Body of pancreas (tissue), 4 donors: Measurements from ENCODE around the gene HYOU1. TPM values are rescaled to one million over a fixed set of nuclear protein-coding genes. Genes with fewer than 3 reads are reported as not detected.
A peak's percentile ranks its signal among the peaks of the same experiment; 100 is the strongest.

Source experiments
- ATAC-seq: fragments of 150-250 bp; one replicate; pipeline ENCODE4 v1.9.1; 2016
- DNase-seq, 4 donors: peaks; one replicate each; pipeline ENCODE4 v3.0.0-alpha.2; 2019
- H3K27ac ChIP-seq, 4 donors: fragments of 200-600 bp; sonication (generic); 1 replicate in 3 of 4; 2 replicates in 1 of 4; pipeline versions ENCODE4 v1.5.1 to v1.6.1; 2016 to 2019; ENCODE audit warnings: mild to moderate bottlenecking in 1 of 4, mixed read lengths in 1 of 4, moderate library complexity in 1 of 4
- H3K27me3 ChIP-seq, 2 donors: fragments of 200-600 bp; sonication (generic); one replicate each; pipeline ENCODE4 v1.6.0; 2016; ENCODE audit warnings: mild to moderate bottlenecking in 1 of 2
- H3K36me3 ChIP-seq, 2 donors: fragments of 200-600 bp; sonication (generic); replicated peaks in 1 of 2; 2 replicates each; pipeline ENCODE4 v1.5.1; 2016; ENCODE audit warnings: low read depth in 2 of 2; ENCODE audit not compliant: insufficient read depth in 1 of 2
- H3K4me1 ChIP-seq: fragments of 200-600 bp; sonication (generic); one replicate; pipeline ENCODE4 v1.6.0; 2016
- H3K4me3 ChIP-seq, 2 donors: fragments of 200-600 bp; sonication (generic); 1 replicate in 1 of 2; 2 replicates in 1 of 2; pipeline ENCODE4 v1.5.1; 2016 to 2019
- H3K9me3 ChIP-seq, 3 donors: fragments of 200-600 bp; sonication (generic); 1 replicate in 2 of 3; 2 replicates in 1 of 3; pipeline ENCODE4 v1.5.1; 2016
- POLR2A ChIP-seq, 3 donors: fragments of 450-650 bp; IDR thresholded peaks; one replicate each; pipeline ENCODE4 v1.6.1; 2016; ENCODE audit warnings: antibody characterized with exemption in 3 of 3, mild to moderate bottlenecking in 2 of 3
- WGBS, 2 donors: methylation state at CpG; one replicate each; pipeline ENCODE4 v1.1.5; 2017; 5-methylcytosine and 5-hydroxymethylcytosine counted together
- intact Hi-C: fragments of 100-400 bp; cut with DNase I; formaldehyde crosslinking; loops from one replicate; pipeline ENCODE4 v1.15.1; 2023
- microRNA-seq, 2 donors: library from miRNA; unstranded; fragments of <30 nt; microRNA quantifications; one replicate each; pipeline ENCODE4, GENCODE V29; 2016; ENCODE audit warnings: borderline number of aligned reads in 2 of 2, borderline replicate concordance in 2 of 2
- small RNA-seq: library from RNA; depleted of rRNA; stranded (forward); fragments of <200 nt; gene quantifications from one replicate; pipeline ENCODE3, GENCODE V24; 2016
- total RNA-seq, 2 donors: library from RNA; depleted of rRNA; stranded (reverse); fragments of >200 nt; gene quantifications; one replicate each; pipeline ENCODE4 v1.1.0, GENCODE V29; 2016
- TF ChIP-seq, protein P1 (sequence below), 7 experiments: fragments of 450-650 bp in 4 of 7; fragments of 200-600 bp in 3 of 7; sonication (generic) in 3 of 7; IDR thresholded peaks; one replicate each; pipeline ENCODE4 v1.5.1; 2016 to 2019; ENCODE audit warnings: antibody characterized with exemption in 7 of 7

HYOU1 gene
- total RNA-seq, 2 donors from 2014 or later, result 121 to 218 TPM

DNA sequence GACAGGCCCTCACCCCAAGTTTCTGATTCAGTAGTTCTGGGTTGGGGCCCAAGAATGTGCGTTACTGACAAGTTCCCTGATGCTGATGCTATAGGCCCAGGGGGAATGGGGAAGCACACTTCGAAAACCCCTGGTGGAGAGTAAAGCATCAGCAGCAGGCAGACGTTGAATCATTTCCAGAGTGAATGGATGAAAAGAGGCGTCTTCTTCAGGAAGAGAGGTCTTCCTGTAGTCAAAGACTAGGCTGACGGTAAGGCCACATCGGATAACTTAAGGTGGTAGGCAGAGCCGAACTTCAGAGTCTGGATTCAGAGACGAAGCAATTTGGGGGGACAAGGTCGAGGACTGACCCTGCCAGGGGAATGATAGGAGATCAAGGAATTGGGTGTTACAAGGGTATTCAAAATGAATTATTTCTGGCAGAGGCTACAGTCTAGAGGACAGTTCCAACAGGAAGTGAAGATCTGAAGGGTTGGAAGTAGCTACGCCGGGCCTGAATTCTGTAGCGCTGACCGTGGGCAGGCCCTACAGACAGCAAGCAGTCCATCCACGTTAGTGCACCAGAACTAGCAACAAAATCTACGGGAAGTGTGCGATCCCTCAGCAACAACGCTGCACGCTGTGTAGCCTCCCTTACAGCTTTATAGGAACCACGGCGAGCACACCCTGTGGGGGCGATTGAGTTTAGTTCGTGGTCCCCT, 59.9 kb downstream of the HYOU1 start:
- Histone ChIP-seq H3K4me1 (peaks cover 16% of the 10 kb centered on the region), H3K36me3 (peaks cover 0 to 5% of the 10 kb centered on the region in 2 donors), H3K27ac (peak overlapping the region; percentile 4 to 76 (median 47)), H3K27me3 (no peaks in the 10 kb centered on the region), H3K9me3 (no peaks in the 10 kb centered on the region), H3K4me3 (peak overlapping the region in 1 of 2 donors; percentile 50)
- WGBS, 2 donors, result 28 to 57% methylated on average over 13 to 22 of the region's 22 CpGs
- intact Hi-C loops, result no loop called here
- TF ChIP-seq, protein P1, sequence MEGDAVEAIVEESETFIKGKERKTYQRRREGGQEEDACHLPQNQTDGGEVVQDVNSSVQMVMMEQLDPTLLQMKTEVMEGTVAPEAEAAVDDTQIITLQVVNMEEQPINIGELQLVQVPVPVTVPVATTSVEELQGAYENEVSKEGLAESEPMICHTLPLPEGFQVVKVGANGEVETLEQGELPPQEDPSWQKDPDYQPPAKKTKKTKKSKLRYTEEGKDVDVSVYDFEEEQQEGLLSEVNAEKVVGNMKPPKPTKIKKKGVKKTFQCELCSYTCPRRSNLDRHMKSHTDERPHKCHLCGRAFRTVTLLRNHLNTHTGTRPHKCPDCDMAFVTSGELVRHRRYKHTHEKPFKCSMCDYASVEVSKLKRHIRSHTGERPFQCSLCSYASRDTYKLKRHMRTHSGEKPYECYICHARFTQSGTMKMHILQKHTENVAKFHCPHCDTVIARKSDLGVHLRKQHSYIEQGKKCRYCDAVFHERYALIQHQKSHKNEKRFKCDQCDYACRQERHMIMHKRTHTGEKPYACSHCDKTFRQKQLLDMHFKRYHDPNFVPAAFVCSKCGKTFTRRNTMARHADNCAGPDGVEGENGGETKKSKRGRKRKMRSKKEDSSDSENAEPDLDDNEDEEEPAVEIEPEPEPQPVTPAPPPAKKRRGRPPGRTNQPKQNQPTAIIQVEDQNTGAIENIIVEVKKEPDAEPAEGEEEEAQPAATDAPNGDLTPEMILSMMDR (IDR thresholded peaks at IDR 0.05), result no peak
- no peak for TF ChIP-seq POLR2A (IDR thresholded peaks at IDR 0.05)
- ATAC-seq, result no peak
- no peak for DNase-seq

Small RNAs within 50 kb of the gene (microRNA-seq; reads per million reads assigned to microRNA genes)
- gene MIR3656, result 0 reads per million in 2 donors

Small RNAs within 50 kb of the gene (small RNA-seq; reads per million reads assigned to genes)
- not detected for gene AP003392.2
- gene RF00017, result not detected
- not detected for gene RF00019

Other genes starting within 250 kb of the HYOU1 start
- not detected for gene CXCR5, start 173.3 kb downstream of the HYOU1 start, total RNA-seq
- gene BCL9L, start 131.3 kb downstream of the HYOU1 start, total RNA-seq, result 10 to 100 TPM; 13.2 to 16.5 TPM
- not detected for gene UPK2, start 100.9 kb downstream of the HYOU1 start, total RNA-seq
- gene FOXR1, start 85.4 kb downstream of the HYOU1 start, total RNA-seq, result not detected
- gene CENATAC, start 59.1 kb downstream of the HYOU1 start, total RNA-seq, result 10 to 100 TPM; 68.7 to 95.9 TPM
- gene RPS25, start 38.9 kb downstream of the HYOU1 start, total RNA-seq, result 1,000 to 10,000 TPM in 1 of 2 donors, 100 to 1,000 TPM in 1; 824 to 1,261 TPM
- gene TRAPPC4, start 38.4 kb downstream of the HYOU1 start, total RNA-seq, result 10 to 100 TPM; 26.2 to 39.9 TPM
- 10 to 100 TPM; 64.6 to 90.3 TPM for gene SLC37A4, start 26.3 kb downstream of the HYOU1 start, total RNA-seq
- gene VPS11, start 10.6 kb upstream of the HYOU1 start, total RNA-seq, result 10 to 100 TPM; 17.6 to 50.1 TPM
- gene HMBS, start 27.7 kb upstream of the HYOU1 start, total RNA-seq, result 10 to 100 TPM in 1 of 2 donors, 1 to 10 TPM in 1; 7.6 to 16.1 TPM
- gene DPAGT1, start 44.6 kb upstream of the HYOU1 start, total RNA-seq, result 10 to 100 TPM; 26.7 to 62.6 TPM
- 10 to 100 TPM in 1 of 2 donors, 1 to 10 TPM in 1; 5.4 to 20.8 TPM for gene C2CD2L, start 50.1 kb upstream of the HYOU1 start, total RNA-seq
- gene HINFP, start 64.4 kb upstream of the HYOU1 start, total RNA-seq, result 10 to 100 TPM; 11.9 to 28.3 TPM
- gene ABCG4, start 91.8 kb upstream of the HYOU1 start, total RNA-seq, result under 1 TPM in 1 of 2 donors, not detected in 1; 0.33 TPM
- 10 to 100 TPM in 1 of 2 donors, 1 to 10 TPM in 1; 9.3 to 30.7 TPM for gene NLRX1, start 111.5 kb upstream of the HYOU1 start, total RNA-seq
- 1 to 10 TPM in 1 of 2 donors, not detected in 1; 3.6 TPM for gene NHERF4, start 128.3 kb upstream of the HYOU1 start, total RNA-seq
- 1 to 10 TPM; 3.0 to 6.5 TPM for gene CBL, start 149.1 kb upstream of the HYOU1 start, total RNA-seq